ENCODE data around the gene ADAT2. TPM values are rescaled to one million over a fixed set of nuclear protein-coding genes. Genes with fewer than 3 reads are reported as not detected.

The ADAT2 gene
- total and polyA plus RNA-seq, 8 donors = 1.1 to 20.0 (median 6.8) TPM; not detected in 1

DNA sequence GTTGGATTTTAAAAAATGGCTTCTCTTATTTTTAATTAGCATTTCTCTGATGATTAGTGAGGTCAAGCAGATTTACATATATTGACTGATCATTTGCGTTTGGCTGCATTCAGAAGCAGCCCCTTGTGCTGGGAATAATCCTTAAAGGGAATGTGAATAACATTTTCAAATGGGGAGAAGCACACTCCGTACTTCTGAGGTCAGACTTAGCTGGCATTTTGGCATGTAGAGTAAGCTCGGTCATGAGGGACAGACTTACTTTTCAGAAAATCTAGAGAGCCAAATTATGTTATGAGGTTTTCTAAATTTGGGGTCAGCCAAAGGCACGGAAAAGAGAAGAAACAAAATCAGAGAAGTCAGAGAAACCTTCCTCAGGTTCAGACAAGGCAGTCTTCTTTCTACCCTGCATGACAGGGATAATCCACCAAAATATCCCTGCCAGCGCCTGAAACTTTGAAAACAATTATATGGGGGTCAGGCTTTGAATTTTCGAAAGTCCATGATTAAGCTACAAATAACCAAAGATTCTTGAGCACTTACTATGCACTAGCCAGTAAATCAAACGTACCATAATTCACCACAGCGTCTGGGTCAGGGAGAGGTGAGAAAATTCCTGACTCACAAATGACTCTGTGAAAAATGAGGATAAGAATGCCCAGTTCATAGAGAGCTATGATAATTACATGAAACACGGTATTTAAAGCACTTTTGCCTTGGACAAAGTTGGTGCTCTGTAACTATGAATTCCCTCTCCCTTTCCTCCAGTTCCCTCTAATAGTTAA is 44.9 kb downstream of the ADAT2 start:
- intact Hi-C loops (cut with DNase I; ENCODE audit: low total_unique reads) = no loop called here
- TF ChIP-seq POLR2AphosphoS5 (IDR thresholded peaks at IDR 0.05) = no peak
- no peak overlapping the region for H3K27ac ChIP-seq
- peaks cover 0 to 4% (median 0%) of the 10 kb centered on the region in 4 donors for H3K4me1 ChIP-seq
- H3K9me3 ChIP-seq = no peaks in the 10 kb centered on the region
- no peak for DNase-seq
- H3K27me3 ChIP-seq = no peaks in the 10 kb centered on the region
- no peak overlapping the region for H3K4me3 ChIP-seq
- 81 to 86% (median 84%) methylated on average over 9 of the region's 9 CpGs for WGBS, 5 donors
- no peaks in the 10 kb centered on the region for H3K36me3 ChIP-seq

GRCh38 chr6:143402721-143403336 is 47.7 kb downstream of the ADAT2 start:
- H3K4me3 ChIP-seq = no peak overlapping the region
- no peak for TF ChIP-seq CTCF (IDR thresholded peaks at IDR 0.05)
- no peak for TF ChIP-seq EP300 (IDR thresholded peaks at IDR 0.05)
- TF ChIP-seq POLR2AphosphoS5 (IDR thresholded peaks at IDR 0.05) = no peak
- no peak for TF ChIP-seq POLR2A (IDR thresholded peaks at IDR 0.05)
- no peaks in the 10 kb centered on the region for H3K27me3 ChIP-seq
- H3K4me1 ChIP-seq = peaks cover 0 to 12% (median under 1%) of the 10 kb centered on the region in 4 donors
- H3K36me3 ChIP-seq = no peaks in the 10 kb centered on the region
- no peaks in the 10 kb centered on the region for H3K9me3 ChIP-seq
- no peak overlapping the region for H3K27ac ChIP-seq
- DNase-seq = no peak
- intact Hi-C loops (cut with DNase I; ENCODE audit: low total_unique reads) = no loop called here
- 46 to 71% (median 61%) methylated on average over 7 of the region's 7 CpGs for WGBS, 5 donors

DNA sequence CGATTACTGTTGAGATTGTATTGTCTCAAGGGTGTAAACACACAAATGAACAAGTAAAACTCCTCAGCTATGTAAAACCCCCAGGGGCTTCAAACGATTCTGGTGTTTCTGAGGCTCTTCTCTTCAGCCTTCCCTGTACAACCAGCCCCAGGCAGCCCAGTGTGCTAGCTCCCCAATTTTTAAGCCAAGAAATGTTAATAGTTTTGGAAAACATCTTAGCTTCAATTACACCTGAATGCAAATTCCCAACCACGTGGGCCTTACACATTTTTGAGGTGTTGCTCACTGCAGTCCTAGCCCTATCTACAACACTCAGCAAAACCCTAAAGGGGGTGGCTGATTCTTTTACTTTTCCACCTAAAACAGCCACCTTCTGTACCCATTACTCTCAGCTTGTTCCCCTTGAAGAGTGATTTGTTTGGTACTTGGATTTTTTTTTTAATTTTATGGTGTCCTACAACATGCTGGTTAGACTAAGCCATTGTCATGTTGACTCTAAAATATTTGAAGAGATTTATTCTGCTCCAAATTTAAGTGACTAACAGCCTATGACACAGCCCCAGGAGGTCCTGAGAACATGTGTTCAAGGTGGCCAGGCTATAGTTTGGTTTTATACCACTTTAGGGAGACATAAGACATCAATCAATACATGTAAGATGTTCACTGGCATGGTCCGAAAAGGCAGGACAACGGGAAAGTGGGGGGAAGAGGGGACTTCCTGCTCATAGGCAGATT is 48.7 kb downstream of the ADAT2 start:
- no peak overlapping the region for H3K27ac ChIP-seq
- DNase-seq = no peak
- H3K27me3 ChIP-seq = no peaks in the 10 kb centered on the region
- intact Hi-C loops (cut with DNase I; ENCODE audit: low total_unique reads) = no loop called here
- 80 to 90% (median 85%) methylated on average over 5 of the region's 5 CpGs for WGBS, 5 donors
- H3K36me3 ChIP-seq = no peaks in the 10 kb centered on the region
- H3K4me1 ChIP-seq = peaks cover 4 to 21% (median 7%) of the 10 kb centered on the region in 4 donors
- H3K9me3 ChIP-seq = no peaks in the 10 kb centered on the region
- no peak overlapping the region for H3K4me3 ChIP-seq
- TF ChIP-seq POLR2A (IDR thresholded peaks at IDR 0.05) = no peak
- TF ChIP-seq EP300 (IDR thresholded peaks at IDR 0.05) = no peak
- TF ChIP-seq CTCF (IDR thresholded peaks at IDR 0.05) = no peak
- TF ChIP-seq POLR2AphosphoS5 (IDR thresholded peaks at IDR 0.05) = no peak

GRCh38 chr6:143401068-143401446 is 49.4 kb downstream of the ADAT2 start:
- peak overlapping the region in 1 of 5 donors; percentile 55 for H3K27ac ChIP-seq
- TF ChIP-seq EP300 (IDR thresholded peaks at IDR 0.05) (no peak), CTCF (IDR thresholded peaks at IDR 0.05) (no peak), POLR2A (IDR thresholded peaks at IDR 0.05) (no peak), POLR2AphosphoS5 (IDR thresholded peaks at IDR 0.05) (no peak)
- WGBS, 5 donors = 50 to 79% (median 61%) methylated on average over 1 of the region's 1 CpG
- intact Hi-C loops (cut with DNase I; ENCODE audit: low total_unique reads) = no loop called here
- H3K9me3 ChIP-seq = no peaks in the 10 kb centered on the region
- H3K36me3 ChIP-seq = no peaks in the 10 kb centered on the region
- DNase-seq = no peak
- no peak overlapping the region for H3K4me3 ChIP-seq
- peaks cover 7 to 26% (median 9%) of the 10 kb centered on the region in 4 donors for H3K4me1 ChIP-seq
- no peaks in the 10 kb centered on the region for H3K27me3 ChIP-seq

All from stomach (tissue), 9 donors.